ENCODE data around the gene CDK14. TPM values are rescaled to one million over a fixed set of nuclear protein-coding genes. Genes with fewer than 3 reads are reported as not detected.
"Not testable (repeated sequence)": the region's sequence is repeated elsewhere in the genome, so short reads cannot be mapped to it uniquely, and the experiment has no call there.

CDK14 gene
- total RNA-seq, 4 donors from 2014 or later = 0.18 to 74.3 (median 7.3) TPM

- H3K27me3 ChIP-seq = no peaks in the 10 kb centered on the region
- H3K4me3 ChIP-seq = no peak overlapping the region
- no peak for TF ChIP-seq POLR2A (IDR thresholded peaks at IDR 0.05)
- TF ChIP-seq CTCF (IDR thresholded peaks at IDR 0.05) = no peak
- H3K4me1 ChIP-seq = no peaks in the 10 kb centered on the region
- H3K27ac ChIP-seq = no peak overlapping the region
- no peak for DNase-seq
- H3K9me3 ChIP-seq = peaks cover 0 to 5% (median 0%) of the 10 kb centered on the region in 4 donors
- H3K36me3 ChIP-seq = no peaks in the 10 kb centered on the region
These were observed 201.5 kb downstream of the CDK14 start for GRCh38 chr7:90797596-90797995.

GRCh38 chr7:90804370-90804769 is 208.2 kb downstream of the CDK14 start:
- H3K4me3 ChIP-seq = no peak overlapping the region
- no peaks in the 10 kb centered on the region for H3K27me3 ChIP-seq
- no peak for DNase-seq
- H3K36me3 ChIP-seq = no peaks in the 10 kb centered on the region
- H3K4me1 ChIP-seq = no peaks in the 10 kb centered on the region
- H3K27ac ChIP-seq = no peak overlapping the region
- no peaks in the 10 kb centered on the region for H3K9me3 ChIP-seq
- TF ChIP-seq POLR2A (IDR thresholded peaks at IDR 0.05) = no peak
- no peak for TF ChIP-seq CTCF (IDR thresholded peaks at IDR 0.05)

- not testable (repeated sequence) for H3K4me3 ChIP-seq, H3K4me1 ChIP-seq, H3K27ac ChIP-seq, H3K9me3 ChIP-seq, H3K27me3 ChIP-seq, DNase-seq, H3K36me3 ChIP-seq
These were observed 219.4 kb downstream of the CDK14 start for GRCh38 chr7:90815552-90815951.

- Histone ChIP-seq H3K4me3 (no peak overlapping the region), H3K27ac (no peak overlapping the region), H3K4me1 (no peaks in the 10 kb centered on the region), H3K9me3 (no peaks in the 10 kb centered on the region), H3K36me3 (no peaks in the 10 kb centered on the region), H3K27me3 (no peaks in the 10 kb centered on the region)
- DNase-seq = no peak
- TF ChIP-seq POLR2A (IDR thresholded peaks at IDR 0.05) (no peak), CTCF (IDR thresholded peaks at IDR 0.05) (no peak)
These were observed 220.5 kb downstream of the CDK14 start for GRCh38 chr7:90816511-90817142.

GRCh38 chr7:90817151-90817550 is 221.0 kb downstream of the CDK14 start:
- no peak overlapping the region for H3K27ac ChIP-seq
- no peaks in the 10 kb centered on the region for H3K9me3 ChIP-seq
- H3K4me3 ChIP-seq = no peak overlapping the region
- no peak for DNase-seq
- no peaks in the 10 kb centered on the region for H3K4me1 ChIP-seq
- no peak for TF ChIP-seq POLR2A (IDR thresholded peaks at IDR 0.05)
- TF ChIP-seq CTCF (IDR thresholded peaks at IDR 0.05) = no peak
- no peaks in the 10 kb centered on the region for H3K27me3 ChIP-seq
- H3K36me3 ChIP-seq = no peaks in the 10 kb centered on the region

- Histone ChIP-seq H3K4me1 (no peaks in the 10 kb centered on the region), H3K27me3 (no peaks in the 10 kb centered on the region), H3K36me3 (no peaks in the 10 kb centered on the region), H3K9me3 (no peaks in the 10 kb centered on the region), H3K4me3 (no peak overlapping the region), H3K27ac (no peak overlapping the region)
- TF ChIP-seq POLR2A (IDR thresholded peaks at IDR 0.05) = no peak
- no peak for TF ChIP-seq CTCF (IDR thresholded peaks at IDR 0.05)
- no peak for DNase-seq
These were observed 221.7 kb downstream of the CDK14 start for GRCh38 chr7:90817846-90818245.
